ENCODE measurements around the gene DHX32.

- no peak for TF ChIP-seq CTCF (IDR thresholded peaks at IDR 0.05)
- no peak for TF ChIP-seq EP300 (IDR thresholded peaks at IDR 0.05)
- TF ChIP-seq POLR2A (IDR thresholded peaks at IDR 0.05): no peak
- TF ChIP-seq POLR2AphosphoS5 (IDR thresholded peaks at IDR 0.05): no peak
Measured at GRCh38 chr10:125850766-125851731, 30.0 kb downstream of the DHX32 start.

Data from suprapubic skin (tissue), 4 donors.